ENCODE results near the gene FAR2. TPM values are rescaled to one million over a fixed set of nuclear protein-coding genes. Genes with fewer than 3 reads are reported as not detected.

FAR2 gene
- total RNA-seq, 2 experiments from 2014 or later, result 7.8 to 8.1 TPM

- ATAC-seq (no peak), DNase-seq (no peak)
- no peaks in the 10 kb centered on the region for H3K4me1 Mint-ChIP-seq
- H3K27me3 Mint-ChIP-seq, result no peaks in the 10 kb centered on the region
- no peak overlapping the region for H3K27ac Mint-ChIP-seq
- no peaks in the 10 kb centered on the region for H3K36me3 Mint-ChIP-seq (ENCODE audit: low read depth)
- no peak overlapping the region for H3K4me3 Mint-ChIP-seq
- intact Hi-C loops (cut with DNase I, micrococcal nuclease), result no loop called here
- POLR2A ChIA-PET, result no interaction called here
- no peaks in the 10 kb centered on the region for H3K9me3 Mint-ChIP-seq (ENCODE audit: low read depth)
- CTCF ChIA-PET, result interaction anchor here (1.0 kb wide), 1 partner anchor 11 kb away, joined by 4 read pairs; no protein-coding TSS in a partner anchor
Measured at GRCh38 chr12:29228474-29229157, 79.5 kb downstream of the FAR2 start.

GRCh38 chr12:29229158-29229505 lies 80.1 kb downstream of the FAR2 start:
- Mint-ChIP-seq H3K4me3 (no peak overlapping the region), H3K9me3 (ENCODE audit: low read depth) (no peaks in the 10 kb centered on the region), H3K27me3 (no peaks in the 10 kb centered on the region), H3K36me3 (ENCODE audit: low read depth) (no peaks in the 10 kb centered on the region), H3K4me1 (no peaks in the 10 kb centered on the region), H3K27ac (no peak overlapping the region)
- ChIA-PET POLR2A (no interaction called here), CTCF (interaction anchor here (1.0 to 1.3 kb wide), 2 partner anchors 11 to 13 kb away, joined by 3 to 4 read pairs; no protein-coding TSS in a partner anchor)
- DNase-seq (no peak), ATAC-seq (no peak)
- intact Hi-C loops (cut with DNase I, micrococcal nuclease), result no loop called here

- Mint-ChIP-seq H3K27me3 (no peaks in the 10 kb centered on the region), H3K4me1 (no peaks in the 10 kb centered on the region), H3K27ac (no peak overlapping the region), H3K9me3 (ENCODE audit: low read depth) (no peaks in the 10 kb centered on the region), H3K36me3 (ENCODE audit: low read depth) (no peaks in the 10 kb centered on the region), H3K4me3 (no peak overlapping the region)
- no peak for DNase-seq
- ChIA-PET POLR2A (no interaction called here), CTCF (interaction anchor here (1.0 to 1.3 kb wide), 2 partner anchors 12 kb away, joined by 3 to 4 read pairs; no protein-coding TSS in a partner anchor)
- intact Hi-C loops (cut with DNase I, micrococcal nuclease), result no loop called here
- ATAC-seq, result no peak
Measured at GRCh38 chr12:29229937-29230336, 80.9 kb downstream of the FAR2 start.

- no peaks in the 10 kb centered on the region for H3K9me3 Mint-ChIP-seq (ENCODE audit: low read depth)
Measured at GRCh38 chr12:29230800-29231560, 81.9 kb downstream of the FAR2 start.

GRCh38 chr12:29232086-29232485 lies 83.0 kb downstream of the FAR2 start:
- Mint-ChIP-seq H3K36me3 (ENCODE audit: low read depth) (no peaks in the 10 kb centered on the region), H3K9me3 (ENCODE audit: low read depth) (no peaks in the 10 kb centered on the region), H3K4me3 (no peak overlapping the region), H3K4me1 (no peaks in the 10 kb centered on the region), H3K27me3 (no peaks in the 10 kb centered on the region), H3K27ac (no peak overlapping the region)
- no peak for ATAC-seq
- ChIA-PET CTCF (no interaction called here), POLR2A (no interaction called here)
- DNase-seq, result no peak
- intact Hi-C loops (cut with DNase I, micrococcal nuclease), result no loop called here

More at GRCh38 chr12:29230800-29231560, 81.9 kb downstream of the FAR2 start:
- ATAC-seq (no peak), DNase-seq (no peak)
- ChIA-PET POLR2A (no interaction called here), CTCF (no interaction called here)
- Mint-ChIP-seq H3K27me3 (no peaks in the 10 kb centered on the region), H3K4me1 (no peaks in the 10 kb centered on the region), H3K27ac (no peak overlapping the region), H3K36me3 (ENCODE audit: low read depth) (no peaks in the 10 kb centered on the region), H3K4me3 (no peak overlapping the region)
- intact Hi-C loops (cut with DNase I, micrococcal nuclease), result no loop called here

- Mint-ChIP-seq H3K36me3 (ENCODE audit: low read depth) (no peaks in the 10 kb centered on the region), H3K4me1 (no peaks in the 10 kb centered on the region), H3K9me3 (ENCODE audit: low read depth) (no peaks in the 10 kb centered on the region), H3K27ac (no peak overlapping the region), H3K27me3 (no peaks in the 10 kb centered on the region), H3K4me3 (no peak overlapping the region)
- intact Hi-C loops (cut with DNase I, micrococcal nuclease), result no loop called here
- CTCF ChIA-PET, result no interaction called here
- DNase-seq (no peak), ATAC-seq (no peak)
- POLR2A ChIA-PET, result no interaction called here
Measured at GRCh38 chr12:29234552-29234951, 85.5 kb downstream of the FAR2 start.

GRCh38 chr12:29234965-29235626 lies 86.0 kb downstream of the FAR2 start:
- Mint-ChIP-seq H3K36me3 (ENCODE audit: low read depth) (no peaks in the 10 kb centered on the region), H3K27ac (no peak overlapping the region), H3K4me3 (no peak overlapping the region), H3K4me1 (no peaks in the 10 kb centered on the region), H3K27me3 (no peaks in the 10 kb centered on the region), H3K9me3 (ENCODE audit: low read depth) (no peaks in the 10 kb centered on the region)
- ATAC-seq (no peak), DNase-seq (no peak)
- POLR2A ChIA-PET, result no interaction called here
- CTCF ChIA-PET, result no interaction called here
- intact Hi-C loops (cut with DNase I, micrococcal nuclease), result no loop called here

GRCh38 chr12:29238822-29239291 lies 89.8 kb downstream of the FAR2 start:
- POLR2A ChIA-PET, result no interaction called here
- H3K27me3 Mint-ChIP-seq, result no peaks in the 10 kb centered on the region
- intact Hi-C loops (cut with DNase I, micrococcal nuclease), result no loop called here
- H3K4me1 Mint-ChIP-seq, result peaks cover 21% of the 10 kb centered on the region
- H3K9me3 Mint-ChIP-seq (ENCODE audit: low read depth), result no peaks in the 10 kb centered on the region
- no peak overlapping the region for H3K27ac Mint-ChIP-seq
- no peak overlapping the region for H3K4me3 Mint-ChIP-seq
- no peaks in the 10 kb centered on the region for H3K36me3 Mint-ChIP-seq (ENCODE audit: low read depth)
- ATAC-seq, result no peak
- CTCF ChIA-PET, result no interaction called here
- DNase-seq, result no peak

- intact Hi-C loops (cut with DNase I, micrococcal nuclease), result no loop called here
- CTCF ChIA-PET, result no interaction called here
Measured at GRCh38 chr12:29239336-29239735, 90.3 kb downstream of the FAR2 start.

GRCh38 chr12:29240441-29240840 lies 91.4 kb downstream of the FAR2 start:
- CTCF ChIA-PET, result interaction anchor here (1.4 kb wide), 1 partner anchor 77 kb away, joined by 4 read pairs; no protein-coding TSS in a partner anchor
- intact Hi-C loops (cut with DNase I, micrococcal nuclease), result loop anchor here (5.0 kb wide), 2 partner anchors 153 to 168 kb away; no protein-coding TSS in a partner anchor

More at GRCh38 chr12:29239336-29239735, 90.3 kb downstream of the FAR2 start:
- no peak for DNase-seq
- no peaks in the 10 kb centered on the region for H3K9me3 Mint-ChIP-seq (ENCODE audit: low read depth)
- peaks cover 21% of the 10 kb centered on the region for H3K4me1 Mint-ChIP-seq
- ATAC-seq, result no peak
- no peak overlapping the region for H3K27ac Mint-ChIP-seq
- H3K36me3 Mint-ChIP-seq (ENCODE audit: low read depth), result no peaks in the 10 kb centered on the region
- POLR2A ChIA-PET, result no interaction called here
- no peak overlapping the region for H3K4me3 Mint-ChIP-seq
- no peaks in the 10 kb centered on the region for H3K27me3 Mint-ChIP-seq

GRCh38 chr12:29241821-29242591 lies 92.9 kb downstream of the FAR2 start:
- CTCF ChIA-PET, result interaction anchor here (1.2 to 1.3 kb wide), 2 partner anchors 12 to 76 kb away, joined by 3 to 8 read pairs; no protein-coding TSS in a partner anchor
- intact Hi-C loops (cut with DNase I, micrococcal nuclease), result loop anchor here (1.0 to 5.0 kb wide), 4 partner anchors 139 to 170 kb away; no protein-coding TSS in a partner anchor
- Mint-ChIP-seq H3K36me3 (ENCODE audit: low read depth) (peaks cover 5% of the 10 kb centered on the region), H3K9me3 (ENCODE audit: low read depth) (no peaks in the 10 kb centered on the region), H3K27ac (no peak overlapping the region), H3K27me3 (no peaks in the 10 kb centered on the region), H3K4me3 (no peak overlapping the region), H3K4me1 (peaks cover 21% of the 10 kb centered on the region)
- POLR2A ChIA-PET, result interaction anchor here (0.7 kb wide), 1 partner anchor 160 kb away, joined by 3 read pairs; no protein-coding TSS in a partner anchor
- peak; percentile 42 for DNase-seq
- peak; percentile 93 for ATAC-seq

More at GRCh38 chr12:29240441-29240840, 91.4 kb downstream of the FAR2 start:
- no peaks in the 10 kb centered on the region for H3K9me3 Mint-ChIP-seq (ENCODE audit: low read depth)
- H3K27ac Mint-ChIP-seq, result no peak overlapping the region
- peaks cover 21% of the 10 kb centered on the region for H3K4me1 Mint-ChIP-seq
- POLR2A ChIA-PET, result no interaction called here
- peaks cover 5% of the 10 kb centered on the region for H3K36me3 Mint-ChIP-seq (ENCODE audit: low read depth)
- ATAC-seq (no peak), DNase-seq (no peak)
- H3K4me3 Mint-ChIP-seq, result no peak overlapping the region
- H3K27me3 Mint-ChIP-seq, result no peaks in the 10 kb centered on the region

All from activated CD4-positive, alpha-beta T cell treated with anti-CD3 and anti-CD28 coated beads for 36 hours (primary cell).